ELF-1 (cell line): ENCODE measurements around the gene NMD3.

Experiments used
- DNase-seq: peaks from one replicate; pipeline ENCODE4 v3.0.0-alpha.2; 2016; ENCODE audit warnings: low read depth, low spot score

Gene NMD3

GRCh38 chr3:161230621-161231171, 9.6 kb downstream of the NMD3 start:
- no peak for DNase-seq

GRCh38 chr3:161231861-161232260, 10.8 kb downstream of the NMD3 start:
- DNase-seq, result peak; percentile 18

DNA sequence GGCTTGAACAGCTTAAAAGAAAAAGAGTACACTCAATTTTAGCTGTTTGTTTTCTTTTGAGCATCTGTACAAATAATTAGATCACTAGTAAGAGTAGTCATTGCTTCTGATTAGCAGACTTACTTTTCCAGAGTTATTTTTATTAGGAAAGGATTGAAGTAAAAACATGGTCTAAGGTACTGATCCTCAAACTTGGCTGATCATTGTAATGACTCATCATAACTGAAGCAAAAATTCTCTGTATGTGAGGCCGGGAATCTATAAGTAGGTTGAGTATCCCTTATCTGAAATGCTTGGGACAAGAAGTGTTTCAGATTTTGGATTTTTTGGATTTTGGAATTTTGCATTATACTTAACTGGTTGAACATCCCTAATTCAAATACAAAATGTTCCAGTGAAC, 12.4 kb downstream of the NMD3 start:
- no peak for DNase-seq

DNA sequence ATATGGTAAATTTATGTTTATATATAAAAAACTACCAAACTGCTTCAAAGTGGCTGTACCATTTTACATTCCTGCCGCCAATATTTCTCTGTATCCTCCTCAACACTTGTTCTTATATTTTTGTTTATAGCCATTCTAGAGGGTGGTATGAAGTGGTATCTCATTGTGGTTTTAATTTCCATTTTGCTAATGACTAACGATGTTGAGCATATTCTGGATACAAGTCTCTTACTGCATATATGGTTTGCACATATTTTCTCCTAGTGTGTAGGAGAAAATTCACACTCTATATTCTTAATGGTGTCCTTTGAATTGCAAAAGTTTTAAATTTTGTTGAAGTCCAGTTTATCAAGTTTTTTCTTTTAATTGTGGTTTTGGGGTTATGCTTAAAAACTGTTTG, 15.1 kb downstream of the NMD3 start:
- DNase-seq, result no peak

DNA sequence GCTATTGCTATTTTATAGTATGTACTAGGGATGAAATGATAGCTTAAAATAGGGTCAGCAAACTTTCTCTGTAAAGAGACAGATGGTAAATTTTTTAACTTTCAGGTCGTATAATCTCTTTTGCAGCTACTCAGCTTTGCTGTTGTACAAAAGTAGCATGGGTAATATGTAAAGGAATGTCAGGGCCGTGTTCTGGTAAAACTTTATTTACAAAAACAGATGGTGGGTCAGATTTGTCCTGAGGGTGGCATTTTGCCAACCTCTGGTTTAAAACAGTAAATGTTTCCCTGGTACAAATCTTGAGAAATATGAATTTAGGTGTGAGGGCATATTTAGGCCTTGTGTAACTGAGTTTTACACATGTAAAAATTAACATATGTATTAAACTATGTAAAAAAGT, 18.6 kb downstream of the NMD3 start:
- no peak for DNase-seq

- DNase-seq, result no peak
These were observed 23.4 kb downstream of the NMD3 start for GRCh38 chr3:161244538-161244937.

DNA sequence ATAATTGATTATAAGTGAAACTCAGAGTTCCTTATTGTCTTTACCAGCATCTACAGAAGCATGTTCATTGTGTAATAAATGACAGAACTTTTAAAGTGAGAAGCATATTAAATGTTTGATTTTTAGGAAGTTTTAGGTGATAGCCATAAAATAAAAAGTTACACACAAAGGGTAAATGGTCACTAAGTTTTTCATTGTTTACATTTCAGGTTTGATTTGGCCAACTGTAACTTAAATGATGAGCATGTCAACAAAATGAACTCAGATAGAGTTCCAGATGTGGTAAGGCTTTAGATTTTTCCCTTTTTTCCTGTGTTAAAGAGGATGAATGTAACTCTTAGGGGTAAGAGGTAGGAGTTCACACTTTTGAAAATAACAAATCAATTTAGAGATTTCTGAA, 25.9 kb downstream of the NMD3 start:
- DNase-seq, result no peak

GRCh38 chr3:161250116-161250515, 29.0 kb downstream of the NMD3 start:
- no peak for DNase-seq

- no peak for DNase-seq
These were observed 30.6 kb downstream of the NMD3 start for GRCh38 chr3:161251716-161252115.

DNA sequence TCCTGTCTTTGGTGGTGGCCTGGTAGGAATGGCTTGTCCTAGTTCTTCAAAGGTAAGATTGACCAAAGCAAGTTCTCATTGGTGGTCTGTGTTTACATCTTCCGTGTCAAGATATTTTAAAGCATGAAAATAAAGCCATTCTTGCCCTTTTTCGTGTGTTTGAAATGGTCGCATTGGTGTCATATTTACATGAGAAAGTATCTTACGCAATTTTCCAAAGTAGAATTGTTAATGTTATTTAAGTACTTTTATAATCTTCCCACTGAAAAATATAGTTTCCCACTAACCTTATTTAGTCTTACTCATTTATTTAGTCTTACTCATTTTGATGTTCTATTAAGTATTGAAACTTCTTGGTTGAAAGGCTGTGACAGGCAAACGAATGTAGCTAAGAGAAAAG, 31.0 kb downstream of the NMD3 start:
- no peak for DNase-seq

DNA sequence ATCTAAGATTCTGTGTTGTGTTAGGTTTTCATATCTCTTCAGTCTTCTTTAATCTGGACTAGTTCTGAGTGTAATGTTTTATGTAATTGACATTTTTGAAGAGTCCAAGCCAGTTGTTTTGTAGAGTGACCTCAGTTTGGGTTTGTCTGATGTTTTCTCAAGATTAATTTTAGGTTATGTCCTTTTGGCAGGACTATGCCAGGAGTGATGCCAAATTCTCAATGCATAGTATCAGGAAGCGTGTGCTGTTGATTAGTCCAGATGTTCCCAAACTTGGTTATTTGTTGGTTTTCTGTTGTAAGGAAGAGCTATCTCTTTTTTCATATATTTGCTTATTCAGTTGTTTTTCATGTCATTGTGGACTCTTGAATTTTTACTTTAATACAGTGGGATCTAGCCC, 32.6 kb downstream of the NMD3 start:
- DNase-seq, result no peak

DNA sequence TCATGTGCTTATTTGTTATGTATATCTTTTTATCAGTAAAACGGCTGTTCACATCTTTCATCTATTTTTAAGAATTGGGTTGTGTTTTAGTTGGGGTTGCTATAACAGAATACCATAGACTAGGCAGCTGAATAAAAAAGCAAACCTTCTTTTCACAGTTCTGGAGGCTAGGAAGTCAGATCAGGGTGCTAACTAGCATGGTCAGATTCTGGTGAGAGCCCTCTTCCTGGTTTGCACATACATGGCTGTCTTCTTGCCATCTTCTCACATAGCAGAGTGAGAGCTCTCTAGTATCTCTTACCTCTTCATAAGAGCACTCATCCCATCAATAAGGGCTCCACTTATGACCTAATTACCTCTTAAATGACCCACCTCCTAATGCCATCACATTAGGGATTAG, 33.8 kb downstream of the NMD3 start:
- no peak for DNase-seq

GRCh38 chr3:161263057-161263456, 41.9 kb downstream of the NMD3 start:
- no peak for DNase-seq

DNA sequence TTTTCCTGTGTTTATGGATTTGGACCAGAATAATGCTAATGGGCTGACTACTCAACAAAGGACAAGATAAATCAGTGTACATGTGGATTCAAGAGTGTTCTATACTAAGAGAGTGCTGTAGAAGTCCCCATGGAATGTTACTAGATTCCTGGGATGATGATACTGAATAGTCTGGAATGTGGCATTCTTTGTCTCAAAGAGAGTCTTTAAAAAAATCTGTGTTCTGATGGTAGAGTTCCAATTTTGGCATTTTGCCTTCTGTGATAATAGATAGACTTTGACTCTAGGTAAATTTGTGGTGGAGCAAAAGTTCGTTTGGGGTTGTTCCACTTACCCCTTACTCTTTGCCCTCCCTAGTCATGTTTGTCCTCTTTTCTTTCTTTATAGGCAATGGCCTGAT, 43.7 kb downstream of the NMD3 start:
- DNase-seq, result no peak

GRCh38 chr3:161265916-161266571, 44.9 kb downstream of the NMD3 start:
- DNase-seq, result no peak

GRCh38 chr3:161266731-161267150, 45.6 kb downstream of the NMD3 start:
- DNase-seq, result no peak

GRCh38 chr3:161267646-161268045, 46.5 kb downstream of the NMD3 start:
- no peak for DNase-seq

- peak; percentile 36 for DNase-seq
These were observed 47.5 kb downstream of the NMD3 start for GRCh38 chr3:161268601-161269000.

DNA sequence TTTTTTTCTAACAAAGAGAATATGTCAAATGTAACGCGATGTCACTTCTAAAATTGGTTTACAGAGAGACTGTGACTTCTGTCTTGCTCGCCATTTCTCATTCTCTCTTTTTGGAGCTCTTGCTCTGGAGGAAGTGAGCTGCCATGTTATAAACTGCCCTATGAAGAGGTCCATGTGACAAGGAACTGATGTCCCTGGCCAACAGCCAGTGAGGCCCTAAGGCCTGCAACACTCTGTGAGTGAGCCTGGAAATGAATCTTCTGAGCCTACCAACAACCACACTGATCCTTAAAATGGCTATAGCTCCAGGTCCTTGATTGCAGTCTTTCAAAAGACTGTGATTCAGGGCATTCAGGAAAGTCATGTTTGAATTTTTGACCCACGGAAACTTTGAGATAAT, 49.9 kb downstream of the NMD3 start:
- DNase-seq, result no peak

DNA sequence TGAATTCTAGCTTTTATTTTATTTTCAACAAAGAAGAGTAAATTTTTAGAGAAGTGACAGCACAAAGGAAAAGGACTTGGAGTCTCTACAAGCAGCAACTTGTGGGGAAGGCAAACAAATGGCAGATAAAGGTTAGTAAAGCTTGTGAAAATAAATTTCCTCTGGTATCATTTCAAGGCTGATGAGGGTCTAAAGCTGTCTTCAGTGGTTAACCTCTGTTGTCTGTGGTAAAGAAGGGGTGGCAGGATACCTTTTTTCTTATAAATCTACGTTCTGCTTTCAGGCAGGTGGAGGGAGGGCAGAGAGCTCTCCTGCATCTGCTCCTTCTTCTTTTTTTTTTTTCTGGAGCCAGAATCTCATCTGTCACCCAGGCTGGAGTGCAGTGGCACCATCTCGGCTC, 50.5 kb downstream of the NMD3 start:
- DNase-seq, result no peak

DNA sequence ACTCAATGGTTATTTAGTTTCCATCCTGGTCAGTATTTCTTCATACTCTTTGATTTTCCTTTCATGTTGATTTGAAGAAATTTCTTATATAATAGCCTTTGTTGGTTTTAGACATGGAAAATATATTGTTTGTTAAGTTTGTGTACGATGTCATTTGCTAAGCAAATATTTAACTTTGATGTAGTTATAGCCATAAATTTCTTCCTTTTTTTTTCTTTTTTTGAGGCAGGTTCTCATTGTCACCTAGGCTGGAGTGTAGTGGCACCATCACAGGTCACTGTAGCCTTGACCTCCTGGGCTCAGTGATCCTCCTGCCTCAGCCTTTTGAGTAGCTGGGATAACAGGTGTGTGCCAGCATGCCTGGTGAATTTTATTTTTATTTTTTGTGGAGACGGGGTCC, 51.4 kb downstream of the NMD3 start:
- DNase-seq, result no peak

DNA sequence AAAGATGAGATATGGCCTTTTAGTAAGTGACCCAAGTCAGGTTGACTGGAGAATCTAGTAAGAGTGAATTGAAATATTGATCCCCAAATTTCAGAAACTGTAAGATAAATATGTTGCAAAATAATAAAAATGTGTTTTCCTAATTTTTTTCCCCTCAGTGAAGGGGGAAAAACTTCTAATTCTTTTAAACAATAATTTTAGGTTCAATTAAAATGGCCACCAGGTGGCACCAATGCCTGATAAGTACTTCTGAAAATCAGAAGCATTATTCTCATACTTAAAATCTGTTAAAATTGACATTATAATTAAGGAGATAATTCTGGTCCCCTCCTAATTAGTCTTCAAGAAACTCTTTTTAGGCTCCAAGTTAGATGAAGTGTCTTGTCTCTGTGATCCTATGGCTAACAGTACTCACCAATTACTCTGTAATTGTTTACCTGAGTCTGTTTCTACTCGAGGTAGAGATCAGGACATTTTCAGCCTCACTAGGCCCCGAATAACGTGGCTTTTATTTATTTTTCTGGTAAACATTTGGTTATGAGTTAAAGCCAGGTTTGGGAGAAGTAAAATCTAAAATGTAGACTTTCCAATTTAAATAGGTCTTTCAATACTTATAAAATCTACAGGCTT, 52.6 kb downstream of the NMD3 start:
- DNase-seq, result no peak

DNA sequence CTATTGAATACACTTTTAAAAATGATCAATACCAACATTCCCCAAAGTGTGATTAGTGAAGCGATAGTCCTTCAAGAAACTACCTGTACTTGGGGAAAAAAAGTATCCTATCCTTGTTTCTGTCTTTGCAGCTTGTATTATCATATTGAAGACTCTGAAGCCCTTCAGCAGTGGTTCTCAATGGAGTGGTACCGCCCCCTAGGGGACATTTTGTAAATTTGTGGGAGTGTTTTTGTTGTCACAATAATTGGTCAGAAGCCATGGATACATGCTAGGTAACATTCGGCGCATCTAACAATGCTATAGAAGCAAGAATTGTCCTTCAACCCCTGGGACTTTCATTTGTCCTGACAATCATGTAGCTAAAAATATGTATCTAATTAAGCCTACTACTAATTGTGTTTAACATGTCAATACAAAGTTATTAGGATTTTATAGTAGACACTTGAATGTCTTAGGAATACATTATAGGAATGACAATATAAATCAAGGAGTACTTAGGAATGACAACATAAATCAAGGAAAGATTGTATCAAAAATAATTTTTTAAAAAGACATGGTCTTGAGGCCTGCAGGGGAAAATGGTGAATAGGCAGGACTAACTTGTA, 53.7 kb downstream of the NMD3 start:
- DNase-seq, result peak; percentile 28
